Activated CD8-positive, alpha-beta T cell treated with anti-CD3 and anti-CD28 coated beads, Interleukin-2, amount 10 ng/mL, durations not matched to agents 7 days and 5 days (primary cell): ENCODE measurements around the gene PSME3. TPM values are rescaled to one million over a fixed set of nuclear protein-coding genes. Genes with fewer than 3 reads are reported as not detected.
A peak's percentile ranks its signal among the peaks of the same experiment; 100 is the strongest.

Experiments
- ATAC-seq: fragments of 150-1000 bp; cut with Tn5 transposase; one replicate; pipeline ENCODE4 v1.10.0; 2021; ENCODE audit warnings: moderate library complexity
- CTCF ChIA-PET: fragments of 350-600 bp; sonication (Branson Sonifier 250); formaldehyde crosslinking; loops from one replicate; lab custom pipeline; 2021; ENCODE audit warnings: antibody characterized with exemption; lab: Charles Lee
- POLR2A ChIA-PET: fragments of 350-600 bp; sonication (Branson Sonifier 250); formaldehyde crosslinking; loops from one replicate; lab custom pipeline; 2021; ENCODE audit warnings: antibody characterized with exemption; lab: Charles Lee
- DNase-seq: peaks from one replicate; pipeline ENCODE4 v3.0.0-alpha.2; 2020
- H3K27ac Mint-ChIP-seq: one replicate; pipeline ENCODE4 v1.8.0; 2021; ENCODE audit warnings: mild to moderate bottlenecking, mixed read lengths
- H3K27me3 Mint-ChIP-seq: one replicate; pipeline ENCODE4 v1.8.0; 2021; ENCODE audit warnings: low read depth, mixed read lengths
- H3K36me3 Mint-ChIP-seq: one replicate; pipeline ENCODE4 v1.8.0; 2021; ENCODE audit warnings: low read depth, mixed read lengths
- H3K4me1 Mint-ChIP-seq: one replicate; pipeline ENCODE4 v1.8.0; 2021; ENCODE audit warnings: low read depth, mixed read lengths
- H3K4me3 Mint-ChIP-seq: one replicate; pipeline ENCODE4 v1.8.0; 2021; ENCODE audit warnings: mild to moderate bottlenecking, mixed read lengths
- H3K9me3 Mint-ChIP-seq: one replicate; pipeline ENCODE4 v1.8.0; 2022; ENCODE audit warnings: mixed read lengths; ENCODE audit not compliant: insufficient read depth
- total RNA-seq, 2 experiments: library from RNA; stranded (reverse); gene quantifications; one replicate each; pipeline ENCODE4 v1.2.3, GENCODE V29; 2021

The PSME3 gene
- total RNA-seq = 100 to 1,000 TPM; 141 to 145 TPM

GRCh38 chr17:42832934-42833766, at the start of gene PSME3:
PSME3 (plus strand) TSS chr17:42833397; CDS start chr17:42833632, 235 bp downstream.
- CTCF ChIA-PET = interaction anchor here (0.6 to 4.7 kb wide), 7 partner anchors 9 to 359 kb away, joined by 3 to 42 read pairs (median 5); partner anchors contain the start of genes AOC2, BECN1 and PSMC3IP
- DNase-seq = peak; percentile 92
- Mint-ChIP-seq H3K27ac (peak within 1 kb of the TSS; percentile 100), H3K4me1 (peaks cover 25% of the 10 kb centered on the region), H3K9me3 (no peaks in the 10 kb centered on the region), H3K4me3 (peak within 1 kb of the TSS; percentile 94), H3K36me3 (peaks cover 31% of the 10 kb centered on the region), H3K27me3 (no peaks in the 10 kb centered on the region)
- ATAC-seq = peak; percentile 94
- POLR2A ChIA-PET = interaction anchor here (0.6 to 5.3 kb wide), 13 partner anchors 9 to 534 kb away, joined by 3 to 72 read pairs (median 3); partner anchors contain the start of genes BECN1, BRCA1 and RPL27

GRCh38 chr17:42783791-42784138, 49.4 kb upstream of the PSME3 start:
- Mint-ChIP-seq H3K27me3 (peaks cover 60% of the 10 kb centered on the region), H3K27ac (no peak overlapping the region), H3K9me3 (no peaks in the 10 kb centered on the region), H3K36me3 (peaks cover 10% of the 10 kb centered on the region), H3K4me1 (peaks cover 7% of the 10 kb centered on the region), H3K4me3 (no peak overlapping the region)
- ATAC-seq = no peak
- DNase-seq = no peak
- ChIA-PET POLR2A (interaction anchor here (1.1 kb wide), 1 partner anchor 50 kb away, joined by 3 read pairs; no protein-coding TSS in a partner anchor), CTCF (no interaction called here)

GRCh38 chr17:42784409-42784808, 48.8 kb upstream of the PSME3 start:
- no peak overlapping the region for H3K27ac Mint-ChIP-seq
- peaks cover 4% of the 10 kb centered on the region for H3K4me1 Mint-ChIP-seq
- H3K36me3 Mint-ChIP-seq = peaks cover 5% of the 10 kb centered on the region
- no peaks in the 10 kb centered on the region for H3K9me3 Mint-ChIP-seq
- ChIA-PET POLR2A (interaction anchor here (1.1 to 1.5 kb wide), 2 partner anchors 14 to 49 kb away, joined by 3 read pairs; partner anchors contain the start of genes CNTD1 and COA3), CTCF (no interaction called here)
- no peak for ATAC-seq
- H3K27me3 Mint-ChIP-seq = peaks cover 63% of the 10 kb centered on the region
- no peak overlapping the region for H3K4me3 Mint-ChIP-seq
- no peak for DNase-seq

GRCh38 chr17:42784811-42785592, 48.2 kb upstream of the PSME3 start:
- H3K27me3 Mint-ChIP-seq = peaks cover 65% of the 10 kb centered on the region
- ChIA-PET POLR2A (interaction anchor here (1.5 kb wide), 1 partner anchor 14 kb away, joined by 3 read pairs; the partner anchor contains the start of genes CNTD1 and COA3), CTCF (interaction anchor here (1.2 kb wide), 1 partner anchor 21 kb away, joined by 6 read pairs; no protein-coding TSS in a partner anchor)
- no peaks in the 10 kb centered on the region for H3K9me3 Mint-ChIP-seq
- no peaks in the 10 kb centered on the region for H3K36me3 Mint-ChIP-seq
- no peak overlapping the region for H3K4me3 Mint-ChIP-seq
- ATAC-seq = no peak
- DNase-seq = no peak
- no peak overlapping the region for H3K27ac Mint-ChIP-seq
- no peaks in the 10 kb centered on the region for H3K4me1 Mint-ChIP-seq

- Mint-ChIP-seq H3K4me1 (no peaks in the 10 kb centered on the region), H3K4me3 (no peak overlapping the region), H3K27ac (no peak overlapping the region), H3K36me3 (no peaks in the 10 kb centered on the region), H3K9me3 (no peaks in the 10 kb centered on the region), H3K27me3 (peaks cover 59% of the 10 kb centered on the region)
- ATAC-seq (no peak), DNase-seq (no peak)
- POLR2A ChIA-PET = no interaction called here
- CTCF ChIA-PET = interaction anchor here (1.0 to 1.5 kb wide), 2 partner anchors 10 to 209 kb away, joined by 3 to 4 read pairs; no protein-coding TSS in a partner anchor
These were observed 45.9 kb upstream of the PSME3 start for GRCh38 chr17:42787266-42787665.

GRCh38 chr17:42791948-42792347, 41.2 kb upstream of the PSME3 start:
- no peak for ATAC-seq
- POLR2A ChIA-PET = no interaction called here
- H3K27me3 Mint-ChIP-seq = peaks cover 20% of the 10 kb centered on the region
- H3K27ac Mint-ChIP-seq = no peak overlapping the region
- H3K9me3 Mint-ChIP-seq = no peaks in the 10 kb centered on the region
- DNase-seq = no peak
- CTCF ChIA-PET = interaction anchor here (1.1 to 1.3 kb wide), 2 partner anchors 28 kb away, joined by 4 read pairs; no protein-coding TSS in a partner anchor
- H3K4me3 Mint-ChIP-seq = no peak overlapping the region
- H3K4me1 Mint-ChIP-seq = peaks cover 2% of the 10 kb centered on the region
- peaks cover 9% of the 10 kb centered on the region for H3K36me3 Mint-ChIP-seq

GRCh38 chr17:42792545-42792944, 40.7 kb upstream of the PSME3 start:
- Mint-ChIP-seq H3K9me3 (no peaks in the 10 kb centered on the region), H3K27me3 (peaks cover 15% of the 10 kb centered on the region), H3K27ac (no peak overlapping the region), H3K4me1 (peaks cover 7% of the 10 kb centered on the region), H3K36me3 (peaks cover 9% of the 10 kb centered on the region), H3K4me3 (no peak overlapping the region)
- DNase-seq = no peak
- CTCF ChIA-PET = interaction anchor here (1.3 kb wide), 1 partner anchor 28 kb away, joined by 4 read pairs; no protein-coding TSS in a partner anchor
- ATAC-seq = no peak
- POLR2A ChIA-PET = no interaction called here

GRCh38 chr17:42795061-42795460, 38.1 kb upstream of the PSME3 start:
- ChIA-PET CTCF (interaction anchor here (2.1 kb wide), 1 partner anchor 29 kb away, joined by 5 read pairs; the partner anchor contains the start of gene BECN1), POLR2A (no interaction called here)
- Mint-ChIP-seq H3K4me1 (peaks cover 18% of the 10 kb centered on the region), H3K27me3 (peaks cover 5% of the 10 kb centered on the region), H3K36me3 (peaks cover 13% of the 10 kb centered on the region), H3K4me3 (no peak overlapping the region), H3K9me3 (no peaks in the 10 kb centered on the region), H3K27ac (no peak overlapping the region)
- no peak for ATAC-seq
- no peak for DNase-seq

GRCh38 chr17:42795465-42795864, 37.7 kb upstream of the PSME3 start:
- H3K4me3 Mint-ChIP-seq = no peak overlapping the region
- ChIA-PET CTCF (interaction anchor here (2.1 kb wide), 1 partner anchor 29 kb away, joined by 5 read pairs; the partner anchor contains the start of gene BECN1), POLR2A (no interaction called here)
- DNase-seq (no peak), ATAC-seq (no peak)
- H3K36me3 Mint-ChIP-seq = peaks cover 13% of the 10 kb centered on the region
- H3K27me3 Mint-ChIP-seq = peaks cover 5% of the 10 kb centered on the region
- H3K9me3 Mint-ChIP-seq = no peaks in the 10 kb centered on the region
- no peak overlapping the region for H3K27ac Mint-ChIP-seq
- H3K4me1 Mint-ChIP-seq = peaks cover 18% of the 10 kb centered on the region

GRCh38 chr17:42796066-42796758, 37.0 kb upstream of the PSME3 start:
- POLR2A ChIA-PET = interaction anchor here (1.2 kb wide), 1 partner anchor 28 kb away, joined by 3 read pairs; the partner anchor contains the start of gene BECN1
- ATAC-seq (no peak), DNase-seq (no peak)
- no peak overlapping the region for H3K4me3 Mint-ChIP-seq
- H3K27ac Mint-ChIP-seq = no peak overlapping the region
- H3K36me3 Mint-ChIP-seq = peaks cover 13% of the 10 kb centered on the region
- CTCF ChIA-PET = interaction anchor here (2.1 kb wide), 1 partner anchor 28 kb away, joined by 5 read pairs; the partner anchor contains the start of gene BECN1
- peaks cover 2% of the 10 kb centered on the region for H3K27me3 Mint-ChIP-seq
- no peaks in the 10 kb centered on the region for H3K9me3 Mint-ChIP-seq
- peaks cover 18% of the 10 kb centered on the region for H3K4me1 Mint-ChIP-seq
